Caco-2 (cell line): ENCODE measurements around the gene POU2AF1. TPM values are rescaled to one million over a fixed set of nuclear protein-coding genes. Genes with fewer than 3 reads are reported as not detected.

Source experiments
- BruUV-seq: library from RNA; stranded (reverse); fragments of 400-500 nt; replicated peaks from 2 replicates; lab custom pipeline; 2021; lab: Mats Ljungman, UMichigan
- CTCF ChIA-PET: fragments of 300-600 bp; sonication (Branson Sonifier 250); formaldehyde crosslinking; loops from one replicate; lab custom pipeline; 2022; ENCODE audit warnings: antibody characterized with exemption; lab: Charles Lee
- POLR2A ChIA-PET: fragments of 300-600 bp; sonication (Branson Sonifier 250); formaldehyde crosslinking; loops from one replicate; lab custom pipeline; 2022; ENCODE audit warnings: antibody characterized with exemption; lab: Charles Lee
- DNase-seq, 2 experiments: peaks; one replicate each; pipeline versions ENCODE4 v3.0.0 to v3.0.0-alpha.2; 2020 to 2022
- H3K27me3 ChIP-seq: replicated peaks from 2 replicates; pipeline ENCODE4 v1.6.0; 2011; ENCODE audit warnings: low read length; ENCODE audit not compliant: control insufficient read depth, insufficient read depth
- H3K36me3 ChIP-seq: 2 replicates; pipeline ENCODE4 v1.5.1; 2011; ENCODE audit warnings: low read length; ENCODE audit not compliant: control insufficient read depth, insufficient read depth
- H3K4me1 ChIP-seq: fragments of 250-450 bp; sonication (Bioruptor Pico); 2 replicates; pipeline ENCODE4 v1.5.1; 2020; ENCODE audit warnings: mild to moderate bottlenecking
- H3K4me3 ChIP-seq: 2 replicates; pipeline ENCODE4 v1.5.1; 2011; ENCODE audit warnings: low read depth, mild to moderate bottlenecking, control low read depth, low read length
- H3K9me3 ChIP-seq: fragments of 250-450 bp; sonication (Bioruptor Pico); 2 replicates; pipeline ENCODE4 v1.5.1; 2020; ENCODE audit warnings: mild to moderate bottlenecking, moderate library complexity
- H3K27ac Mint-ChIP-seq: one replicate; pipeline ENCODE4 v1.8.0; 2022; ENCODE audit warnings: mixed read lengths; ENCODE audit not compliant: unreplicated experiment
- H3K27me3 Mint-ChIP-seq: one replicate; pipeline ENCODE4 v1.8.0; 2022; ENCODE audit warnings: mixed read lengths; ENCODE audit not compliant: insufficient read depth, unreplicated experiment
- H3K36me3 Mint-ChIP-seq: one replicate; pipeline ENCODE4 v1.8.0; 2022; ENCODE audit warnings: mild to moderate bottlenecking, mixed read lengths; ENCODE audit not compliant: insufficient read depth, unreplicated experiment
- H3K4me1 Mint-ChIP-seq: one replicate; pipeline ENCODE4 v1.8.0; 2022; ENCODE audit warnings: low read depth, mixed read lengths; ENCODE audit not compliant: unreplicated experiment
- H3K4me3 Mint-ChIP-seq: one replicate; pipeline ENCODE4 v1.8.0; 2022; ENCODE audit warnings: mild to moderate bottlenecking, moderate library complexity, mixed read lengths; ENCODE audit not compliant: unreplicated experiment
- H3K9me3 Mint-ChIP-seq: one replicate; pipeline ENCODE4 v1.8.0; 2022; ENCODE audit warnings: mixed read lengths; ENCODE audit not compliant: unreplicated experiment
- CTCF ChIP-seq, 2 experiments: fragments of 200-600 bp in 1 of 2; IDR thresholded peaks; 1 replicate in 1 of 2; 2 replicates in 1 of 2; pipeline versions ENCODE4 v1.5.1 to v1.8.0; 2011 to 2022; ENCODE audit warnings: antibody characterized with exemption in 1 of 2, control low read depth in 1 of 2, inconsistent platforms in 1 of 2, low read depth in 1 of 2, low read length in 1 of 2, mild to moderate bottlenecking in 1 of 2, moderate library complexity in 1 of 2; ENCODE audit not compliant: insufficient read depth in 1 of 2, severe bottlenecking in 1 of 2, unreplicated experiment in 1 of 2
- intact Hi-C: fragments of 100-400 bp; cut with micrococcal nuclease; formaldehyde crosslinking; loops from one replicate; pipeline ENCODE4 v1.10.0; 2022; ENCODE audit not compliant: unreplicated experiment
- total RNA-seq: library from RNA; stranded (reverse); gene quantifications from 2 replicates; pipeline ENCODE4 v1.2.3, GENCODE V29; 2022

The POU2AF1 gene
- total RNA-seq, 1 experiment from 2014 or later, result 2.7 TPM

- Mint-ChIP-seq H3K4me3 (no peak overlapping the region), H3K36me3 (peaks cover 4% of the 10 kb centered on the region), H3K9me3 (peaks cover 18% of the 10 kb centered on the region), H3K27me3 (no peaks in the 10 kb centered on the region), H3K27ac (no peak overlapping the region), H3K4me1 (peaks cover 23% of the 10 kb centered on the region)
- Histone ChIP-seq H3K27me3 (no peaks in the 10 kb centered on the region), H3K9me3 (0 out of 2 replicates have a peak, but pooled peaks cover 4% of the 10 kb centered on the region), H3K4me1 (peaks cover 48% of the 10 kb centered on the region), H3K4me3 (no peak overlapping the region), H3K36me3 (no peaks in the 10 kb centered on the region)
- no peak for TF ChIP-seq CTCF (IDR thresholded peaks at IDR 0.05; ENCODE audit: insufficient read depth in 1 of 2, low read depth in 1 of 2, low read length in 1 of 2, severe bottlenecking in 1 of 2, unreplicated experiment in 1 of 2)
- CTCF ChIA-PET, result no interaction called here
- DNase-seq, result no peak
- intact Hi-C loops, result no loop called here
- no TSS peak for BruUV-seq
- POLR2A ChIA-PET, result no interaction called here
Measured at GRCh38 chr11:111363985-111364384, 15.1 kb downstream of the POU2AF1 start.

DNA sequence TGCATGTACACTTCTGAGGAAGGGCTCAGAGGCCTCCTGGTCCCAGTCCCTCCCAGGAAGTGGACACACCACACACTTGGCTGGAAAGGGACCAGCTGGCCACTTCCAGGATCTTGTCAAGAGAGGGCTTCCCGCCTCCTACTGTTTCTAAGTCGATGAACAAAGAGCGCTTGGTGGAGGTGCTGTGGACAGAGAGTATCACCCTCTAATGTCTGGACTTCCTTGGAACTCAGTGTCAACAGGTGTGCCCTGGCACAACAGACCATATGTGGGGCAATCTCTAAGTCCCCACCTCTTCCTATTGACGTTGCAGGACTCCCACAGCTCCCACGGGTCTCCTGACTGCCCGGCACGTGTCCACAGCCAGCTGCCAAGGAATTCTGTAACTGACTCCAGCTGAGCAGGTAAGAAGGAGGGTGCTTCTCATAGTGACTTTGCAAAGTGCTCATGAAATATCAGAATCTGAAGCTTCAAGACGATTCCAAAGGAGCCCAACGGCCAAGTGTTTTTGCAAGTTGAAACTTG, 16.1 kb downstream of the POU2AF1 start:
- TF ChIP-seq CTCF (IDR thresholded peaks at IDR 0.05; ENCODE audit: insufficient read depth in 1 of 2, low read depth in 1 of 2, low read length in 1 of 2, severe bottlenecking in 1 of 2, unreplicated experiment in 1 of 2), result no peak
- H3K4me1 Mint-ChIP-seq, result peaks cover 23% of the 10 kb centered on the region
- Histone ChIP-seq H3K9me3 (0 out of 2 replicates have a peak, but pooled peaks cover 4% of the 10 kb centered on the region), H3K4me1 (peaks cover 54% of the 10 kb centered on the region), H3K4me3 (no peak overlapping the region), H3K36me3 (no peaks in the 10 kb centered on the region), H3K27me3 (no peaks in the 10 kb centered on the region)
- no peak overlapping the region for H3K4me3 Mint-ChIP-seq
- H3K27ac Mint-ChIP-seq, result no peak overlapping the region
- no peaks in the 10 kb centered on the region for H3K27me3 Mint-ChIP-seq
- ChIA-PET POLR2A (no interaction called here), CTCF (no interaction called here)
- no TSS peak for BruUV-seq
- H3K9me3 Mint-ChIP-seq, result peaks cover 18% of the 10 kb centered on the region
- DNase-seq, result no peak
- intact Hi-C loops, result no loop called here
- H3K36me3 Mint-ChIP-seq, result peaks cover 4% of the 10 kb centered on the region

- Mint-ChIP-seq H3K4me1 (peaks cover 27% of the 10 kb centered on the region), H3K9me3 (peaks cover 18% of the 10 kb centered on the region), H3K27ac (no peak overlapping the region), H3K4me3 (no peak overlapping the region), H3K36me3 (peaks cover 4% of the 10 kb centered on the region), H3K27me3 (no peaks in the 10 kb centered on the region)
- DNase-seq, result no peak
- POLR2A ChIA-PET, result interaction anchor here (0.7 kb wide), 1 partner anchor 27 kb away, joined by 3 read pairs; no protein-coding TSS in a partner anchor
- no peak for TF ChIP-seq CTCF (IDR thresholded peaks at IDR 0.05; ENCODE audit: insufficient read depth in 1 of 2, low read depth in 1 of 2, low read length in 1 of 2, severe bottlenecking in 1 of 2, unreplicated experiment in 1 of 2)
- no peaks in the 10 kb centered on the region for H3K27me3 ChIP-seq
- no TSS peak for BruUV-seq
- intact Hi-C loops, result no loop called here
- peaks cover 65% of the 10 kb centered on the region for H3K4me1 ChIP-seq
- H3K9me3 ChIP-seq, result 0 out of 2 replicates have a peak, but pooled peaks cover 4% of the 10 kb centered on the region
- H3K4me3 ChIP-seq, result no peak overlapping the region
- H3K36me3 ChIP-seq, result no peaks in the 10 kb centered on the region
- CTCF ChIA-PET, result no interaction called here
Measured at GRCh38 chr11:111361874-111362273, 17.2 kb downstream of the POU2AF1 start.
